ENCODE measurements around the gene KCNIP4.

DNA sequence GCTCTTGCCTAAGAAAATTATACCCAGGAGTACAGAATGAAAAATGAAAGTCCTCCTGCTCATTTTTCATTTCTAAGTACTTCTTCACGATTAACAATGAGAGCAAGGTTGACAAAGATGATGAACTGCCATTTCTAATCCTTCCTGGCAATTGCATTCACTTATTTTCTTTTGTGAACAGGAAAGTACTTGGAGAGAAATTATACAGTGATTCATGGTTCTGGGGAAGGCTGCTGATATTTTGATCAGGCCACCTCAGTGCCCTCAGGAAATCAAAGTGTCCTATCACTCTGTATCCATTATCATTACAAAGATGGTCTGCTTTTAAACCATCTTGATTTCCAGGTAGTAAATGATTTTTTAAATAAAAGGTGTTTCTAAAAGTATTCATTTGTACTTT lies 780.9 kb downstream of the KCNIP4 start:
- TF ChIP-seq EZH2 (IDR thresholded peaks at IDR 0.05; ENCODE audit: insufficient read depth, poor library complexity, severe bottlenecking), result no peak
- no peak for TF ChIP-seq EZH2phosphoT487 (IDR thresholded peaks at IDR 0.05; ENCODE audit: insufficient read depth, low read depth)

Data from GM23248 (cell line).